Progenitor cell of endocrine pancreas (in vitro differentiated cells): Measurements from ENCODE around the gene TRIM67. TPM values are rescaled to one million over a fixed set of nuclear protein-coding genes. Genes with fewer than 3 reads are reported as not detected.
A peak's percentile ranks its signal among the peaks of the same experiment; 100 is the strongest.

Source experiments
- DNase-seq: peaks from one replicate; pipeline ENCODE4 v3.0.0; 2021; ENCODE audit warnings: low spot score; ENCODE audit not compliant: unreplicated experiment
- H3K27ac Mint-ChIP-seq: 2 replicates; pipeline ENCODE4 v1.8.0; 2021; ENCODE audit warnings: mild to moderate bottlenecking, moderate library complexity, mixed read lengths
- H3K27me3 Mint-ChIP-seq: 2 replicates; pipeline ENCODE4 v1.8.0; 2021; ENCODE audit warnings: mixed read lengths
- H3K36me3 Mint-ChIP-seq: 2 replicates; pipeline ENCODE4 v1.8.0; 2022; ENCODE audit warnings: mixed read lengths; ENCODE audit not compliant: insufficient read depth
- H3K4me1 Mint-ChIP-seq: 2 replicates; pipeline ENCODE4 v1.8.0; 2021; ENCODE audit warnings: low read depth, mixed read lengths
- H3K4me3 Mint-ChIP-seq: 2 replicates; pipeline ENCODE4 v1.8.0; 2021; ENCODE audit warnings: low read depth, mild to moderate bottlenecking, moderate library complexity, mixed read lengths
- H3K9me3 Mint-ChIP-seq: 2 replicates; pipeline ENCODE4 v1.8.0; 2021; ENCODE audit warnings: low read depth, mixed read lengths
- CTCF ChIP-seq: fragments of 200-600 bp; sonication (generic); IDR thresholded peaks from one replicate; pipeline ENCODE4 v1.5.0; 2021; ENCODE audit warnings: antibody characterized with exemption, mild to moderate bottlenecking; ENCODE audit not compliant: unreplicated experiment
- total RNA-seq: library from RNA; stranded (reverse); gene quantifications from 2 replicates; pipeline ENCODE4 v1.2.1, GENCODE V29; 2021

Gene TRIM67
- total RNA-seq, 1 donor from 2014 or later, result 0.05 TPM

- Mint-ChIP-seq H3K4me3 (no peak overlapping the region), H3K27ac (no peak overlapping the region), H3K4me1 (peaks cover 11% of the 10 kb centered on the region), H3K9me3 (no peaks in the 10 kb centered on the region), H3K36me3 (no peaks in the 10 kb centered on the region), H3K27me3 (peaks cover 15% of the 10 kb centered on the region)
- no peak for DNase-seq
- no peak for TF ChIP-seq CTCF
Observed at GRCh38 chr1:231201375-231201978, 39.6 kb downstream of the TRIM67 start.

GRCh38 chr1:231201979-231202633 lies 40.2 kb downstream of the TRIM67 start:
- Mint-ChIP-seq H3K36me3 (no peaks in the 10 kb centered on the region), H3K9me3 (no peaks in the 10 kb centered on the region), H3K27me3 (peaks cover 15% of the 10 kb centered on the region), H3K4me3 (no peak overlapping the region), H3K4me1 (peaks cover 8% of the 10 kb centered on the region), H3K27ac (no peak overlapping the region)
- TF ChIP-seq CTCF, result no peak
- DNase-seq, result no peak

GRCh38 chr1:231203259-231204057 lies 41.6 kb downstream of the TRIM67 start:
- Mint-ChIP-seq H3K27ac (peak overlapping the region; percentile 62), H3K36me3 (no peaks in the 10 kb centered on the region), H3K27me3 (peaks cover 15% of the 10 kb centered on the region), H3K4me3 (no peak overlapping the region), H3K4me1 (peaks cover 7% of the 10 kb centered on the region), H3K9me3 (no peaks in the 10 kb centered on the region)
- DNase-seq, result no peak
- TF ChIP-seq CTCF, result no peak

- no peak for DNase-seq
- Mint-ChIP-seq H3K9me3 (no peaks in the 10 kb centered on the region), H3K4me3 (no peak overlapping the region), H3K27ac (no peak overlapping the region), H3K36me3 (no peaks in the 10 kb centered on the region), H3K27me3 (peaks cover 3% of the 10 kb centered on the region), H3K4me1 (peaks cover 9% of the 10 kb centered on the region)
- no peak for TF ChIP-seq CTCF
Observed at GRCh38 chr1:231206856-231207255, 45.0 kb downstream of the TRIM67 start.

- no peak for TF ChIP-seq CTCF
- Mint-ChIP-seq H3K27me3 (peaks cover 3% of the 10 kb centered on the region), H3K9me3 (no peaks in the 10 kb centered on the region), H3K4me1 (peaks cover 11% of the 10 kb centered on the region), H3K27ac (no peak overlapping the region), H3K36me3 (no peaks in the 10 kb centered on the region), H3K4me3 (no peak overlapping the region)
- no peak for DNase-seq
Observed at GRCh38 chr1:231207437-231207836, 45.6 kb downstream of the TRIM67 start.
